GM12801 (cell line): Measurements from ENCODE around the gene AQP10.

ENCODE experiments used
- CTCF ChIP-seq: IDR thresholded peaks from one replicate; pipeline ENCODE4 v1.5.1; 2011; ENCODE audit warnings: control low read depth; ENCODE audit not compliant: insufficient read length; ENCODE audit errors: extremely low read depth

Gene AQP10

DNA sequence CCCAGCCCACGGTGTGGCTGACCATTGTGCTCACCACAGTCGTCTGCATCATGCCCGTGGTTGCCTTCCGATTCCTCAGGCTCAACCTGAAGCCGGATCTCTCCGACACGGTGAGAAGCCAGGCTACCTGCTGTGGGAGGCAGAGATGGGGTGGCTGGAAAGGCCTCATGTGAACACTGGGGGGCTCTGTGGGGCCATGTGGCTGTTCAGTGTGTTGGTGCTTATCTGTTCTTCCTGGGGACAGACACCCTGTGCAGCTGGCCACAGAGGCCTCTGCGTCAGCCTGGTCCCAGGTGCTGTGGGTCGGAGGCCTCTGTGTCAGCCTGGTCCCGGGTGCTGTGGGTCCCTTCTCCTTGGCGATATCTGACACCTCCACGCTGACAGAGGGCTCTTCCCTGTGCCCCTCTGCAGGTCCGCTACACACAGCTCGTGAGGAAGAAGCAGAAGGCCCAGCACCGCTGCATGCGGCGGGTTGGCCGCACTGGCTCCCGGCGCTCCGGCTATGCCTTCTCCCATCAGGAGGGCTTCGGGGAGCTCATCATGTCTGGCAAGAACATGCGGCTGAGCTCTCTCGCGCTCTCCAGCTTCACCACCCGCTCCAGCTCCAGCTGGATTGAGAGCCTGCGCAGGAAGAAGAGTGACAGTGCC, 27.7 kb downstream of the AQP10 start:
- TF ChIP-seq CTCF, result no peak

- no peak for TF ChIP-seq CTCF
These were observed 28.2 kb downstream of the AQP10 start for GRCh38 chr1:154349121-154349520.

DNA sequence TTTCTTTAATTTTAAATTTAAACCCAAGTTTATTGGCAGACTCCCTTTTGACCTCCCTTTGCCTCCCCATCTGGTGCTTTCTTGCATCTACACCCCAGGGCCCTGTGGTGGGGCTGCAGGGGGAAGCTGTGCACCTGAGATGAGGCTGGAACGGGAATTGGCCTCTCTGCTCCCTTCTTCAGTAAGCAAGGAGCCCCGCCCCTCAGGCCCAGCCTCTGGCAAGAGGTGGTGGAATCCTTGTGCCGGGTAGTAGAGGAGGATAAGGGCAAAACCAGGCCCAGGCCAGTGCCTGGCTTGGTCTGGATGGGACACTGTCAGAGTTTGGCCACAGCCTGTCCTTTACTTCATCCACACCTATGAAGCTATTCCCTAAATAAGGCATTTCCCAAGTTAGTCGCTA, 29.5 kb downstream of the AQP10 start:
- TF ChIP-seq CTCF, result no peak

- no peak for TF ChIP-seq CTCF
These were observed 30.6 kb downstream of the AQP10 start for GRCh38 chr1:154351363-154352068.

GRCh38 chr1:154352245-154352580, 31.3 kb downstream of the AQP10 start:
- no peak for TF ChIP-seq CTCF

GRCh38 chr1:154352581-154353459, 31.9 kb downstream of the AQP10 start:
- no peak for TF ChIP-seq CTCF

DNA sequence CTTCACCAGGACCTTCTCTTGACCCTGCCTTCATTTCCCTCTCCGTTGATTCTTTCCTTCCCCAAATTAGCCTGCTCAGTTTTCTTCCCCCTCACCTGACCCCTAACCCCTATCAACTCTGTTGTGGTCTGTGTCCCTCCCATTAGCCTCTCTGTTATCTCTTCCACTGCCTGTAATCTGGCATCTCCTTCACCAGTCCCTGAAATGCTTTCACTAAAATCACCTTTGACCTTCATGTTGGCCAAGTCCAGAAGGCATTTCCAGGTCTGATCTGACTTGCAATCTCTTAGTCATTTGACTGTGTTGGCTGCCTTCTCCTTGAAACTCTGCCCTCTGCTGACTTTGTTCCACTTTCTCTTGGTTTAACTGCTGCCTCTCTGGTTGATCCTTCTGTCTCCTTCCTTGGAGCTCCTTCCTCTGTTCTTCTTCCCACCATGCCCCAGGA, 32.6 kb downstream of the AQP10 start:
- TF ChIP-seq CTCF, result no peak
